GM12878 (cell line): ENCODE data around the gene CTNNA1.

Source experiments
- CEBPB ChIP-seq, 2 experiments: fragments of 150-350 bp in 1 of 2; IDR thresholded peaks; 2 replicates each; pipeline ENCODE4 v1.6.1; 2012 to 2014; ENCODE audit warnings: low read depth in 2 of 2, low read length in 2 of 2, borderline replicate concordance in 1 of 2, inconsistent platforms in 1 of 2
- CHD2 ChIP-seq: IDR thresholded peaks from 2 replicates; pipeline ENCODE4 v1.6.1; 2011; ENCODE audit warnings: low read depth, low read length, improper control_type of control experiment, borderline replicate concordance
- DPF2 ChIP-seq: fragments of 450-650 bp; IDR thresholded peaks from 2 replicates; pipeline ENCODE4 v1.6.1; 2017; ENCODE audit warnings: mild to moderate bottlenecking
- EZH2 ChIP-seq: IDR thresholded peaks from 2 replicates; pipeline ENCODE4 v1.6.1; 2012; ENCODE audit warnings: low read depth, mild to moderate bottlenecking, control low read depth, inconsistent platforms, low read length, borderline replicate concordance; ENCODE audit not compliant: control insufficient read depth
- MEF2B ChIP-seq: fragments of 450-650 bp; IDR thresholded peaks from 2 replicates; pipeline ENCODE4 v1.6.1; 2018; ENCODE audit warnings: mild to moderate bottlenecking, moderate library complexity; ENCODE audit not compliant: partially characterized antibody, poor library complexity, severe bottlenecking
- POLR2A ChIP-seq: IDR thresholded peaks from 2 replicates; pipeline ENCODE4 v1.6.1; 2011; ENCODE audit warnings: low read depth, mild to moderate bottlenecking, low read length
- SUZ12 ChIP-seq: fragments of 200-600 bp; sonication (generic); IDR thresholded peaks from one replicate; pipeline ENCODE4 v1.6.1; 2018; ENCODE audit warnings: antibody characterized with exemption, mild to moderate bottlenecking; ENCODE audit not compliant: unreplicated experiment
- TAF1 ChIP-seq: IDR thresholded peaks from 2 replicates; pipeline ENCODE4 v1.6.1; 2011; ENCODE audit warnings: mild to moderate bottlenecking, low read depth, low read length, borderline replicate concordance
- ZSCAN29 ChIP-seq: fragments of 450-650 bp; IDR thresholded peaks from 2 replicates; pipeline ENCODE4 v1.6.1; 2017; ENCODE audit warnings: mild to moderate bottlenecking, moderate library complexity
- TF ChIP-seq, protein P1 (sequence below), 3 experiments: IDR thresholded peaks in 2 of 3; conservative IDR thresholded peaks in 1 of 3; 2 replicates each; pipeline ENCODE4 v1.5.1; 2011; ENCODE audit warnings: low read depth in 3 of 3, low read length in 3 of 3, mild to moderate bottlenecking in 3 of 3, control low read depth in 2 of 3, moderate library complexity in 2 of 3, inconsistent platforms in 1 of 3, mixed read lengths in 1 of 3; ENCODE audit not compliant: control insufficient read depth in 2 of 3, insufficient read depth in 1 of 3; ENCODE audit errors: extremely low read depth in 1 of 3

DNA sequence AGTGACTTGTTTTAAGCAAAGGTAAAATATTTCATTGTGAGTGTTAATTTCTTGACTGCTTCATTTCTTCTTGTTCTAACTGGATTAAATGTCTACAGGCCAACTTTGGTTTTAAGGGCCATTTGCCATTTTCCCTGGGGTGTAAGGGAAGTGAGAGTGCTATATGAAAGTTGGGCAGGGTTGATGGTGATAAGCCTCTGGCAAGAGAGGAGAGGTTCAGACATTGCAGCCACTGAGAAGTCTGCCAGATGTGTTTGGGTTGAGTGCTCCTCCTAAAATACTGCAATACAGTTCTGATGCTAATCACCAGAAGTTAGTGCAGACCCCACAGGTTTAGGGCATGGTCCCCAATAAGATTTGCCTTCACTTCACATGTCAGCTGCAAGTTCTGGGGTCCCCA lies 136.8 kb downstream of the CTNNA1 start:
- TF ChIP-seq, protein P1, sequence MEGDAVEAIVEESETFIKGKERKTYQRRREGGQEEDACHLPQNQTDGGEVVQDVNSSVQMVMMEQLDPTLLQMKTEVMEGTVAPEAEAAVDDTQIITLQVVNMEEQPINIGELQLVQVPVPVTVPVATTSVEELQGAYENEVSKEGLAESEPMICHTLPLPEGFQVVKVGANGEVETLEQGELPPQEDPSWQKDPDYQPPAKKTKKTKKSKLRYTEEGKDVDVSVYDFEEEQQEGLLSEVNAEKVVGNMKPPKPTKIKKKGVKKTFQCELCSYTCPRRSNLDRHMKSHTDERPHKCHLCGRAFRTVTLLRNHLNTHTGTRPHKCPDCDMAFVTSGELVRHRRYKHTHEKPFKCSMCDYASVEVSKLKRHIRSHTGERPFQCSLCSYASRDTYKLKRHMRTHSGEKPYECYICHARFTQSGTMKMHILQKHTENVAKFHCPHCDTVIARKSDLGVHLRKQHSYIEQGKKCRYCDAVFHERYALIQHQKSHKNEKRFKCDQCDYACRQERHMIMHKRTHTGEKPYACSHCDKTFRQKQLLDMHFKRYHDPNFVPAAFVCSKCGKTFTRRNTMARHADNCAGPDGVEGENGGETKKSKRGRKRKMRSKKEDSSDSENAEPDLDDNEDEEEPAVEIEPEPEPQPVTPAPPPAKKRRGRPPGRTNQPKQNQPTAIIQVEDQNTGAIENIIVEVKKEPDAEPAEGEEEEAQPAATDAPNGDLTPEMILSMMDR (IDR thresholded peaks at IDR 0.05 in 2 of 3, conservative IDR thresholded peaks at IDR 0.05 in 1 of 3; ENCODE audit: control insufficient read depth in 2 of 3, extremely low read depth in 1 of 3, insufficient read depth in 1 of 3, low read depth in 3 of 3, low read length in 3 of 3) = no peak
- TF ChIP-seq EZH2 = no peak
- TF ChIP-seq CEBPB (IDR thresholded peaks at IDR 0.05; ENCODE audit: borderline replicate concordance in 1 of 2, low read depth in 2 of 2, low read length in 2 of 2) = no peak
- no peak for TF ChIP-seq MEF2B
- no peak for TF ChIP-seq TAF1
- TF ChIP-seq ZSCAN29 = no peak
- TF ChIP-seq SUZ12 = no peak
- no peak for TF ChIP-seq POLR2A
- no peak for TF ChIP-seq DPF2
- TF ChIP-seq CHD2 = no peak
